ENCODE data around the gene NDUFB8. TPM values are rescaled to one million over a fixed set of nuclear protein-coding genes. Genes with fewer than 3 reads are reported as not detected.
"Not testable (repeated sequence)": the region's sequence is repeated elsewhere in the genome, so short reads cannot be mapped to it uniquely, and the experiment has no call there.

Gene NDUFB8
- 100 to 1,000 TPM in 3 of 6 experiments, 10 to 100 TPM in 3; 93.6 to 125 (median 99.3) TPM for total RNA-seq
- long read RNA-seq, transcript NDUFB8-201 (5 exons, 671 nt), result major isoform, 65 of 65 reads
- long read RNA-seq, partial matches to known transcripts, result 0 of 65 reads
- long read RNA-seq, other reads (novel, unspliced or antisense), result 0 of 65 reads

GRCh38 chr10:100529475-100530298, at the start of gene NDUFB8:
Gene NDUFB8 (minus strand): TSS chr10:100529871. CDS start chr10:100529851, 20 bp downstream.
- Histone ChIP-seq H3K4me1 (peaks cover 0 to 12% (median 5%) of the 10 kb centered on the region in 4 donors), H3K27ac (peak within 1 kb of the TSS; percentile 59 to 67 (median 65)), H3K27me3 (no peaks in the 10 kb centered on the region), H3K9me3 (no peaks in the 10 kb centered on the region), H3K36me3 (peaks cover 0 to 22% (median 12%) of the 10 kb centered on the region in 4 donors), H3K4me3 (peak within 1 kb of the TSS; percentile 78 to 96 (median 86))
- under 1% methylated on average over 41 of the region's 43 CpGs for WGBS (ENCODE audit: insufficient coverage, low coverage, low lambda C conversion rate, missing lambda C conversion rate)
- peak; percentile 87 to 92 (median 91) for DNase-seq
- TF ChIP-seq CTCF (IDR thresholded peaks at IDR 0.05) (no peak), POLR2A (IDR thresholded peaks at IDR 0.05) (peak; percentile 34)
- ATAC-seq, result peak; percentile 89 to 96 (median 95)
- intact Hi-C loops (cut with DNase I), result no loop called here

GRCh38 chr10:100576282-100576635, 46.6 kb upstream of the NDUFB8 start:
- Histone ChIP-seq H3K27ac (no peak overlapping the region), H3K9me3 (no peaks in the 10 kb centered on the region), H3K36me3 (no peaks in the 10 kb centered on the region), H3K4me3 (no peak overlapping the region), H3K4me1 (no peaks in the 10 kb centered on the region), H3K27me3 (no peaks in the 10 kb centered on the region)
- 54% methylated on average over 4 of the region's 5 CpGs for WGBS (ENCODE audit: insufficient coverage, low coverage, low lambda C conversion rate, missing lambda C conversion rate)
- intact Hi-C loops (cut with DNase I), result no loop called here
- DNase-seq (no peak), ATAC-seq (no peak)
- TF ChIP-seq CTCF (IDR thresholded peaks at IDR 0.05), result no peak
- no peak for TF ChIP-seq POLR2A (IDR thresholded peaks at IDR 0.05)

GRCh38 chr10:100575585-100576281, 46.1 kb upstream of the NDUFB8 start:
- 62% methylated on average over 8 of the region's 8 CpGs for WGBS (ENCODE audit: insufficient coverage, low coverage, low lambda C conversion rate, missing lambda C conversion rate)
- Histone ChIP-seq H3K36me3 (no peaks in the 10 kb centered on the region), H3K4me1 (no peaks in the 10 kb centered on the region), H3K9me3 (no peaks in the 10 kb centered on the region), H3K27me3 (no peaks in the 10 kb centered on the region), H3K4me3 (no peak overlapping the region), H3K27ac (no peak overlapping the region)
- ATAC-seq (no peak), DNase-seq (no peak)
- intact Hi-C loops (cut with DNase I), result no loop called here
- TF ChIP-seq CTCF (IDR thresholded peaks at IDR 0.05) (no peak), POLR2A (IDR thresholded peaks at IDR 0.05) (no peak)

GRCh38 chr10:100575146-100575545, 45.5 kb upstream of the NDUFB8 start:
- H3K36me3 ChIP-seq; H3K27me3 ChIP-seq; ATAC-seq; H3K4me1 ChIP-seq; H3K27ac ChIP-seq; intact Hi-C loops (cut with DNase I); H3K4me3 ChIP-seq; H3K9me3 ChIP-seq; DNase-seq: not testable (repeated sequence)
- 78% methylated on average over 6 of the region's 7 CpGs for WGBS (ENCODE audit: insufficient coverage, low coverage, low lambda C conversion rate, missing lambda C conversion rate)
